HL-60 (cell line): ENCODE results near the gene GPR39.

Experiments
- DNase-seq, 2 experiments: peaks; one replicate each; pipeline ENCODE4 v3.0.0-alpha.2; 2010 to 2020; ENCODE audit warnings: low read depth in 1 of 2, low spot score in 1 of 2
- H3K27ac ChIP-seq: fragments of 250-450 bp; sonication (Bioruptor Pico); replicated peaks from 2 replicates; pipeline ENCODE4 v1.5.1; 2020; ENCODE audit warnings: mild to moderate bottlenecking, moderate library complexity
- H3K27me3 ChIP-seq: fragments of 250-450 bp; sonication (Bioruptor Pico); 2 replicates; pipeline ENCODE4 v1.5.1; 2021; ENCODE audit warnings: mild to moderate bottlenecking, moderate library complexity; ENCODE audit not compliant: insufficient read depth, poor library complexity, severe bottlenecking
- H3K4me3 ChIP-seq: replicated peaks from 2 replicates; pipeline ENCODE4 v1.5.1; 2011; ENCODE audit warnings: mild to moderate bottlenecking, control low read depth, low read length; ENCODE audit not compliant: insufficient read depth
- GABPA ChIP-seq: IDR thresholded peaks from 2 replicates; pipeline ENCODE4 v1.6.1; 2012; ENCODE audit warnings: low read depth
- POLR2AphosphoS5 ChIP-seq: IDR thresholded peaks from 2 replicates; pipeline ENCODE4 v1.6.1; 2012; ENCODE audit warnings: low read depth
- SPI1 ChIP-seq: IDR thresholded peaks from 2 replicates; pipeline ENCODE4 v1.6.1; 2012; ENCODE audit warnings: low read depth, mild to moderate bottlenecking, borderline replicate concordance
- TF ChIP-seq, protein P1 (sequence below): IDR thresholded peaks from 2 replicates; pipeline ENCODE4 v1.6.1; 2012; ENCODE audit warnings: low read depth; ENCODE audit not compliant: insufficient replicate concordance
- TF ChIP-seq, protein P2 (sequence below): IDR thresholded peaks from one replicate; pipeline ENCODE4 v1.5.1; 2011; ENCODE audit warnings: low read length, control low read depth, inconsistent platforms; ENCODE audit not compliant: insufficient read depth

The GPR39 gene

DNA sequence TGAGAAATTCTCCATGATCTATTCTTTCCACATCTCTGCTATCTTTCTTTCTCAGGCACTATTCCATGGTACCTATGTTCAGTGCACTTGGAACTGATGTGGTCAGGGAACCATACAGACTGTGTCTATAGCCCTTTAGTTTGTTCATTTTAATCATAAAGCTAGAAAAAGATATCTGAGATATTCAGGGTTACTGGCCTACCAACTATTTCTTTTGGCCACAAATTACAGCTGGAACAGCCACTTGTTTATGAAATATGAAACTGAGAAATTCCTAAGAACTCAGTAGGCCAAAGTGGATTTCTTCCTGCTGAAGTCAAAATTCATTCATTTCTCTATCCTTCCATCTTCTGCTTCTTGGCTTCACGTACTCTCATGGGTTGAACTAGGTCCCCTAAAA, 276.2 kb downstream of the GPR39 start:
- no peak for DNase-seq
- no peak overlapping the region for H3K27ac ChIP-seq
- no peak overlapping the region for H3K4me3 ChIP-seq
- TF ChIP-seq, protein P1, sequence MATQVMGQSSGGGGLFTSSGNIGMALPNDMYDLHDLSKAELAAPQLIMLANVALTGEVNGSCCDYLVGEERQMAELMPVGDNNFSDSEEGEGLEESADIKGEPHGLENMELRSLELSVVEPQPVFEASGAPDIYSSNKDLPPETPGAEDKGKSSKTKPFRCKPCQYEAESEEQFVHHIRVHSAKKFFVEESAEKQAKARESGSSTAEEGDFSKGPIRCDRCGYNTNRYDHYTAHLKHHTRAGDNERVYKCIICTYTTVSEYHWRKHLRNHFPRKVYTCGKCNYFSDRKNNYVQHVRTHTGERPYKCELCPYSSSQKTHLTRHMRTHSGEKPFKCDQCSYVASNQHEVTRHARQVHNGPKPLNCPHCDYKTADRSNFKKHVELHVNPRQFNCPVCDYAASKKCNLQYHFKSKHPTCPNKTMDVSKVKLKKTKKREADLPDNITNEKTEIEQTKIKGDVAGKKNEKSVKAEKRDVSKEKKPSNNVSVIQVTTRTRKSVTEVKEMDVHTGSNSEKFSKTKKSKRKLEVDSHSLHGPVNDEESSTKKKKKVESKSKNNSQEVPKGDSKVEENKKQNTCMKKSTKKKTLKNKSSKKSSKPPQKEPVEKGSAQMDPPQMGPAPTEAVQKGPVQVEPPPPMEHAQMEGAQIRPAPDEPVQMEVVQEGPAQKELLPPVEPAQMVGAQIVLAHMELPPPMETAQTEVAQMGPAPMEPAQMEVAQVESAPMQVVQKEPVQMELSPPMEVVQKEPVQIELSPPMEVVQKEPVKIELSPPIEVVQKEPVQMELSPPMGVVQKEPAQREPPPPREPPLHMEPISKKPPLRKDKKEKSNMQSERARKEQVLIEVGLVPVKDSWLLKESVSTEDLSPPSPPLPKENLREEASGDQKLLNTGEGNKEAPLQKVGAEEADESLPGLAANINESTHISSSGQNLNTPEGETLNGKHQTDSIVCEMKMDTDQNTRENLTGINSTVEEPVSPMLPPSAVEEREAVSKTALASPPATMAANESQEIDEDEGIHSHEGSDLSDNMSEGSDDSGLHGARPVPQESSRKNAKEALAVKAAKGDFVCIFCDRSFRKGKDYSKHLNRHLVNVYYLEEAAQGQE, result no peak
- TF ChIP-seq GABPA (no peak), SPI1 (no peak), POLR2AphosphoS5 (no peak)
- TF ChIP-seq, protein P2, sequence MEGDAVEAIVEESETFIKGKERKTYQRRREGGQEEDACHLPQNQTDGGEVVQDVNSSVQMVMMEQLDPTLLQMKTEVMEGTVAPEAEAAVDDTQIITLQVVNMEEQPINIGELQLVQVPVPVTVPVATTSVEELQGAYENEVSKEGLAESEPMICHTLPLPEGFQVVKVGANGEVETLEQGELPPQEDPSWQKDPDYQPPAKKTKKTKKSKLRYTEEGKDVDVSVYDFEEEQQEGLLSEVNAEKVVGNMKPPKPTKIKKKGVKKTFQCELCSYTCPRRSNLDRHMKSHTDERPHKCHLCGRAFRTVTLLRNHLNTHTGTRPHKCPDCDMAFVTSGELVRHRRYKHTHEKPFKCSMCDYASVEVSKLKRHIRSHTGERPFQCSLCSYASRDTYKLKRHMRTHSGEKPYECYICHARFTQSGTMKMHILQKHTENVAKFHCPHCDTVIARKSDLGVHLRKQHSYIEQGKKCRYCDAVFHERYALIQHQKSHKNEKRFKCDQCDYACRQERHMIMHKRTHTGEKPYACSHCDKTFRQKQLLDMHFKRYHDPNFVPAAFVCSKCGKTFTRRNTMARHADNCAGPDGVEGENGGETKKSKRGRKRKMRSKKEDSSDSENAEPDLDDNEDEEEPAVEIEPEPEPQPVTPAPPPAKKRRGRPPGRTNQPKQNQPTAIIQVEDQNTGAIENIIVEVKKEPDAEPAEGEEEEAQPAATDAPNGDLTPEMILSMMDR, result no peak
- H3K27me3 ChIP-seq, result no peaks in the 10 kb centered on the region
